ENCODE measurements around the gene TMEM200B. TPM values are rescaled to one million over a fixed set of nuclear protein-coding genes. Genes with fewer than 3 reads are reported as not detected.

The TMEM200B gene
- 0.05 to 0.11 TPM (median 0.06 TPM) in 5 replicates for total RNA-seq (2022; extraction: Qiagen RNA extraction)

GRCh38 chr1:29123887-29124365 is at the start of gene TMEM200B:
Gene TMEM200B, minus strand, starts transcription at chr1:29123903. Its CDS starts 2,075 bp downstream, at chr1:29121828.

Other genes starting within 250 kb of the TMEM200B start
- gene EPB41, start 209.3 kb downstream of the TMEM200B start, total RNA-seq (2022; extraction: Qiagen RNA extraction), result 4.1 to 6.1 TPM (median 5.6 TPM) in 5 replicates
- 41.4 to 51.7 TPM (median 50.0 TPM) in 5 replicates for gene SRSF4, start 58.0 kb upstream of the TMEM200B start, total RNA-seq (2022; extraction: Qiagen RNA extraction)
- 17.5 to 20.9 TPM (median 19.6 TPM) in 5 replicates for gene MECR, start 107.0 kb upstream of the TMEM200B start, total RNA-seq (2022; extraction: Qiagen RNA extraction)
- 5.5 to 10.8 TPM (median 8.2 TPM) in 5 replicates for gene PTPRU, start 112.6 kb upstream of the TMEM200B start, total RNA-seq (2022; extraction: Qiagen RNA extraction)

All from A549 treated with dexamethasone at 1 μM for 4 hours (cell line).